GM06990 (cell line): Measurements from ENCODE around the gene C9orf85.

Experiments
- DNase-seq: peaks from one replicate; pipeline ENCODE4 v3.0.0-alpha.2; 2011; ENCODE audit not compliant: insufficient read length; ENCODE audit errors: extremely low read depth
- H3K27me3 ChIP-seq: replicated peaks from 2 replicates; pipeline ENCODE4 v1.6.0; 2011; ENCODE audit warnings: low read length; ENCODE audit not compliant: control insufficient read depth, insufficient read depth
- H3K36me3 ChIP-seq: 2 replicates; pipeline ENCODE4 v1.5.1; 2011; ENCODE audit warnings: low read length; ENCODE audit not compliant: control insufficient read depth, insufficient read depth
- H3K4me3 ChIP-seq: replicated peaks from 2 replicates; pipeline ENCODE4 v1.5.1; 2011; ENCODE audit warnings: low read depth, mild to moderate bottlenecking, control low read depth, low read length
- TF ChIP-seq, protein P1 (sequence below): IDR thresholded peaks from 2 replicates; pipeline ENCODE4 v1.5.1; 2011; ENCODE audit warnings: low read length, control low read depth, mild to moderate bottlenecking, inconsistent platforms; ENCODE audit not compliant: insufficient read depth, poor library complexity, severe bottlenecking

C9orf85 gene

DNA sequence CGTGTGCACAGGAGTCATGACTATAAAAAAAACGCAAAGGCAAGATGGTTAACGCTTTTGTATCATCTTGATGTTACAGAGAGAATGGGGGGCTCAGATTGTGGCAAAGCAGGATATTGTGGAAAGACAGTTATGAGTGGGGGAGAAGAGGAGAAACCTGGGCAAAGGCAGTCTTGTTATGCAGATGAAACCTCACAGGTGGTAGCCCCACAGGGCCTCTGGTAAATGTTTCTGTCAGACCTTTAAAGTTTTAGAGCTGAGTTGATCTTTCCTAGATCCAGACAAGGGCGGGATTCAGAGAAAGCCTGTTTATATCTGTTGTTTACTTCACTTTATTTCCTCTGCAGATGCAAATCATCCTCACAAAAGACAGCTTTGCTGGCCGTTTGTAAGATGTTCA is 55.2 kb downstream of the C9orf85 start:
- H3K36me3 ChIP-seq = no peaks in the 10 kb centered on the region
- TF ChIP-seq, protein P1, sequence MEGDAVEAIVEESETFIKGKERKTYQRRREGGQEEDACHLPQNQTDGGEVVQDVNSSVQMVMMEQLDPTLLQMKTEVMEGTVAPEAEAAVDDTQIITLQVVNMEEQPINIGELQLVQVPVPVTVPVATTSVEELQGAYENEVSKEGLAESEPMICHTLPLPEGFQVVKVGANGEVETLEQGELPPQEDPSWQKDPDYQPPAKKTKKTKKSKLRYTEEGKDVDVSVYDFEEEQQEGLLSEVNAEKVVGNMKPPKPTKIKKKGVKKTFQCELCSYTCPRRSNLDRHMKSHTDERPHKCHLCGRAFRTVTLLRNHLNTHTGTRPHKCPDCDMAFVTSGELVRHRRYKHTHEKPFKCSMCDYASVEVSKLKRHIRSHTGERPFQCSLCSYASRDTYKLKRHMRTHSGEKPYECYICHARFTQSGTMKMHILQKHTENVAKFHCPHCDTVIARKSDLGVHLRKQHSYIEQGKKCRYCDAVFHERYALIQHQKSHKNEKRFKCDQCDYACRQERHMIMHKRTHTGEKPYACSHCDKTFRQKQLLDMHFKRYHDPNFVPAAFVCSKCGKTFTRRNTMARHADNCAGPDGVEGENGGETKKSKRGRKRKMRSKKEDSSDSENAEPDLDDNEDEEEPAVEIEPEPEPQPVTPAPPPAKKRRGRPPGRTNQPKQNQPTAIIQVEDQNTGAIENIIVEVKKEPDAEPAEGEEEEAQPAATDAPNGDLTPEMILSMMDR = no peak
- H3K27me3 ChIP-seq = no peaks in the 10 kb centered on the region
- no peak overlapping the region for H3K4me3 ChIP-seq
- no peak for DNase-seq

DNA sequence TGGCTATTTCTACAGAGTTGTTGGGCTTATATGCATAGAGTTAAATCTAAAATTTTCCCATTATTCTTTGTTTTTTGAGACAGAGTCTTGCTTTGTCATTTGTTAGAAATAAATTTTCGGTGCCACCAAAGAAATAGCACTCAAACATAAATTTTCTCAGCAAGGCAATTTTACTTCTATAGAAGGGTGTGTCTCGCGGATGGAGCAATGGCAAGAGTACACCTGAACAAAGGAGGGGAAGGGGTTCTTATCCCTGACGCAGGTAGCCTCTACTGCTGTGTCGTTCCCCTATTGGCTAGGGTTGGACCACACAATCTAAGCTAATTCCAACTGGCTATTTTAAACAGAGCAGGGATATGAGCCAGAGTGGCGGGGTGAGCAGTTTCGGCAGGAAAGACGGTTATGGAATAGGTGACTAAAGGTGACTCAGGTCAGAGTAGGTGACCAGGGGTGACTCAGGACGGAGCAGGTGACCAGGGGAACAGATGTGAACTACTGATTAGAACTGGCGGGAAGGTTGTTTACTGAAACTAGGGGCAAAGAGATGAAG is 57.2 kb downstream of the C9orf85 start:
- TF ChIP-seq, protein P1 = no peak
- no peaks in the 10 kb centered on the region for H3K27me3 ChIP-seq
- no peaks in the 10 kb centered on the region for H3K36me3 ChIP-seq
- DNase-seq = no peak
- no peak overlapping the region for H3K4me3 ChIP-seq

DNA sequence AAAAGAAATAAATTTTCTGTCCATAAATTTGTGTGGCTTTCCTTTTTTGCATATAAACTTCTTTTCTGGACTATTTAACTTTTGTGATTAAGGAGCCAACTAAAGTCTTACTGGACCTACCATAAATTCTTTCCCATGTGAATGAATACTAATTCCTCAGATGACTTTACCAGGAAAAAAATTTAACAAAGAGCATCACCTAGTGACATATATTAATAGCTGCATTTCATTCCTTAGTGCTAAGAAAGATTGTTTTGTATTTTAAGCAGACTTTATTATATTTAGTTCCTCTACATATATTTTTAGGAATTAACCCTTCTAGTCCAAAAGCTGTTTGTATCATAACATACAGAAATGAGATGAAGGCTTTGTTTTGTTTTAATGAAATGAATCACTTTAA is 64.4 kb downstream of the C9orf85 start:
- DNase-seq = no peak
- TF ChIP-seq, protein P1 = no peak
- no peaks in the 10 kb centered on the region for H3K27me3 ChIP-seq
- H3K4me3 ChIP-seq = no peak overlapping the region
- no peaks in the 10 kb centered on the region for H3K36me3 ChIP-seq

DNA sequence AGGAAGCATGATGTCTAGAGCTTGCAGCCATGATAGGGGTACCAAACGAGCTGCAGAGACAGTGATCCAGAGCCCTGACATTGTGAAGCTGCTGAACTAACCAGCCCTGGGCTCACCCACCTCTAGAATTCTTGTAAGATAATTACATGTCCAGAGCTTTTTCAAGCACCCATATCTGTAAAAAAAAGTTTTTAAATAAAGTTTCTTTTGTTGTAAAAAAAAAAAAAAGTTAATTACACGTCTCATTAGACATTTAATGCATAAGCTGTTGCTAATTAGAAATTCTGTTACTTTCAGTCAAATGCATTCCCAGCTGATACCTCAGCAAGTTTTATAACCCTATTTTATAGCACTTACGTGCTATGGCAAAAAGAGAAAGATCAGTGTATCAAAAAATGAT is 65.6 kb downstream of the C9orf85 start:
- no peak for DNase-seq
- Histone ChIP-seq H3K36me3 (no peaks in the 10 kb centered on the region), H3K4me3 (no peak overlapping the region), H3K27me3 (no peaks in the 10 kb centered on the region)
- TF ChIP-seq, protein P1 = no peak

DNA sequence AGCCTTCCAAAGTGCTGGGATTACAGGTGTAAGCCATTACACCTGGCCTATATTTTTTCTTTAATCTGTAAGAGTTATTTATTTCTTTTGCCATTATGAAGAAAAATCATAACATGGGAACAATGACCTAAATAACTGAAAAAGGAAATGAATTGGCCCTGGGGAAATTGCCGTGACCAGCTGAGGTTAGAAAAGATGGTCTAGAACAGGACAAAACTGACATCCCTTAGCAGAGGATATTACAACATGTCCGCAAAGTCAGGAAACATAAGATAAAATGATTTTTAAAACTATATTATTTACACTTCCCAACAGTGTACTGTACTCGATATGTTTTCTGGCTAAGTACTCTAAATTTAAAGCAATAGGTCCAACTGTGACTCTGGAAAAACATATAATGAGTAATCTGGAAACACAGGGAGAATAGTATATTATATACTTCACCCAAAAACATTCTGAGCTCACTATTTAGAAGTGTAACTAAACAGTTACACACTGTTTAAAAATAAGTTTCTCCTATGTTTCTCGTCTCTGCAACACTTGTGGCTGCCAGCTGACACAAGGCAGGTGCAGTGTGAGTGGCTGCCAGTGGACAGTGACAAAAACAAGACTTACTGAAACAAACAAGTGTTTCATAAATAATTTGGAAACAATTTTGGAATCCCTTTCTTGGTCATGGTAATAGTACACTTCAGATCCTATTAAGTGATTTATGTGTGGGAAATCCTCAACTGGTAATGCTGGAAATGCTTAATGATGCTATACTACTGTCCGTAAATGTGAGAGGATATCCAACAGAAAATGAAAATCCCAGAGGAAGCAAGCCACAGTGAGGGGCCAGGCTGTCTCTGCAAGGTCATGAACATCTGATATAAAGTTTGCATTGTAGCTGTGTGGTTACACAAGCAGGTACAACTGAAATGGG is 69.1 kb downstream of the C9orf85 start:
- no peak overlapping the region for H3K4me3 ChIP-seq
- TF ChIP-seq, protein P1 = no peak
- H3K36me3 ChIP-seq = no peaks in the 10 kb centered on the region
- no peaks in the 10 kb centered on the region for H3K27me3 ChIP-seq
- DNase-seq = no peak
